ENCODE data around the gene ZNF891.

Gene ZNF891

GRCh38 chr12:133129368-133130037 is 571 bp downstream of the ZNF891 start:
- no peak overlapping the region for H2BK5ac ChIP-seq (ENCODE audit: low read depth, low read length, poor library complexity, severe bottlenecking)
- peak overlapping the region; percentile 73 for H2BK15ac ChIP-seq (ENCODE audit: low read depth, poor library complexity, severe bottlenecking)
- H3K23ac ChIP-seq (ENCODE audit: low read length in 2 of 2), result no peak overlapping the region
- peaks cover 21% of the 10 kb centered on the region for H3K79me1 ChIP-seq (replicated peaks; ENCODE audit: low read length, poor library complexity, severe bottlenecking)
- no peak overlapping the region for H2AK5ac ChIP-seq (ENCODE audit: low read length, severe bottlenecking)
- H3K14ac ChIP-seq (ENCODE audit: low read length in 2 of 2), result peak overlapping the region in 1 of 2 experiments; percentile 37
- peak overlapping the region; percentile 73 to 90 for H3K4me3 ChIP-seq (ENCODE audit: insufficient read depth in 1 of 2, low read depth in 1 of 2, low read length in 2 of 2)
- H3K27ac ChIP-seq (ENCODE audit: low read length, poor library complexity, severe bottlenecking), result peak overlapping the region; percentile 55
- H3K27me3 ChIP-seq (ENCODE audit: control insufficient read depth in 1 of 2, insufficient read depth in 1 of 2, low read length in 2 of 2), result no peaks in the 10 kb centered on the region
- no peaks in the 10 kb centered on the region for H3K4me1 ChIP-seq (ENCODE audit: control insufficient read depth, insufficient read depth, low read depth, low read length)
- no peak for DNase-seq
- H2AFZ ChIP-seq (ENCODE audit: low read depth, low read length), result peak overlapping the region; percentile 49
- peak overlapping the region; percentile 16 for H4K8ac ChIP-seq (ENCODE audit: low read length)
- no peak overlapping the region for H2BK120ac ChIP-seq (ENCODE audit: low read depth, low read length)
- 24% methylated on average over 22 of the region's 26 CpGs for WGBS
- H4K91ac ChIP-seq (ENCODE audit: low read length), result no peak overlapping the region
- peaks cover 17 to 30% of the 10 kb centered on the region in 2 experiments for H3K36me3 ChIP-seq (ENCODE audit: control insufficient read depth in 1 of 2, insufficient read depth in 2 of 2, low read depth in 1 of 2, low read length in 2 of 2)
- H3K18ac ChIP-seq (ENCODE audit: low read depth in 1 of 2, low read length in 2 of 2), result peak overlapping the region; percentile 52 to 71
- peaks cover 58% of the 10 kb centered on the region for H3K9me3 ChIP-seq (ENCODE audit: control insufficient read depth, low read length)
- H3K4me2 ChIP-seq (ENCODE audit: low read length, poor library complexity, severe bottlenecking), result peak overlapping the region; percentile 92
- no peak overlapping the region for H2BK12ac ChIP-seq (ENCODE audit: low read length in 2 of 2)
- H3K9ac ChIP-seq (ENCODE audit: low read length), result peak overlapping the region; percentile 96
- peak overlapping the region; percentile 14 to 39 for H3K4ac ChIP-seq (ENCODE audit: low read depth in 1 of 2, low read length in 2 of 2)

GRCh38 chr12:133124674-133125073 is 5.4 kb downstream of the ZNF891 start:
- Histone ChIP-seq H2BK12ac (ENCODE audit: low read length in 2 of 2) (no peak overlapping the region), H2BK5ac (ENCODE audit: low read depth, low read length, poor library complexity, severe bottlenecking) (no peak overlapping the region), H3K14ac (ENCODE audit: low read length in 2 of 2) (no peak overlapping the region), H3K4ac (ENCODE audit: low read depth in 1 of 2, low read length in 2 of 2) (no peak overlapping the region), H3K23ac (ENCODE audit: low read length in 2 of 2) (no peak overlapping the region), H3K4me2 (ENCODE audit: low read length, poor library complexity, severe bottlenecking) (no peak overlapping the region), H4K8ac (ENCODE audit: low read length) (no peak overlapping the region), H3K9me3 (ENCODE audit: control insufficient read depth, low read length) (peaks cover 88% of the 10 kb centered on the region), H3K27ac (ENCODE audit: low read length, poor library complexity, severe bottlenecking) (no peak overlapping the region), H2AFZ (ENCODE audit: low read depth, low read length) (no peak overlapping the region), H3K9ac (ENCODE audit: low read length) (no peak overlapping the region), H4K91ac (ENCODE audit: low read length) (no peak overlapping the region), H2BK15ac (ENCODE audit: low read depth, poor library complexity, severe bottlenecking) (no peak overlapping the region), H3K4me1 (ENCODE audit: control insufficient read depth, insufficient read depth, low read depth, low read length) (no peaks in the 10 kb centered on the region), H2AK5ac (ENCODE audit: low read length, severe bottlenecking) (no peak overlapping the region), H2BK120ac (ENCODE audit: low read depth, low read length) (no peak overlapping the region), H3K4me3 (ENCODE audit: insufficient read depth in 1 of 2, low read depth in 1 of 2, low read length in 2 of 2) (peak overlapping the region in 1 of 2 experiments; percentile 70), H3K79me1 (replicated peaks; ENCODE audit: low read length, poor library complexity, severe bottlenecking) (peaks cover 22% of the 10 kb centered on the region), H3K27me3 (ENCODE audit: control insufficient read depth in 1 of 2, insufficient read depth in 1 of 2, low read length in 2 of 2) (no peaks in the 10 kb centered on the region), H3K18ac (ENCODE audit: low read depth in 1 of 2, low read length in 2 of 2) (no peak overlapping the region), H3K36me3 (ENCODE audit: control insufficient read depth in 1 of 2, insufficient read depth in 2 of 2, low read depth in 1 of 2, low read length in 2 of 2) (peaks cover 21 to 63% of the 10 kb centered on the region in 2 experiments)
- 100% methylated on average over 1 of the region's 2 CpGs for WGBS
- DNase-seq, result no peak

- no peak overlapping the region for H2AFZ ChIP-seq (ENCODE audit: low read depth, low read length)
- no peak overlapping the region for H3K9ac ChIP-seq (ENCODE audit: low read length)
- H4K8ac ChIP-seq (ENCODE audit: low read length), result no peak overlapping the region
- H3K27ac ChIP-seq (ENCODE audit: low read length, poor library complexity, severe bottlenecking), result no peak overlapping the region
- DNase-seq, result peak; percentile 11
- no peaks in the 10 kb centered on the region for H3K27me3 ChIP-seq (ENCODE audit: control insufficient read depth in 1 of 2, insufficient read depth in 1 of 2, low read length in 2 of 2)
- H2BK15ac ChIP-seq (ENCODE audit: low read depth, poor library complexity, severe bottlenecking), result no peak overlapping the region
- no peak overlapping the region for H3K18ac ChIP-seq (ENCODE audit: low read depth in 1 of 2, low read length in 2 of 2)
- WGBS, result no CpG with 5 or more reads among the region's 3 CpGs
- peaks cover 14% of the 10 kb centered on the region for H3K79me1 ChIP-seq (replicated peaks; ENCODE audit: low read length, poor library complexity, severe bottlenecking)
- H2BK5ac ChIP-seq (ENCODE audit: low read depth, low read length, poor library complexity, severe bottlenecking), result no peak overlapping the region
- H4K91ac ChIP-seq (ENCODE audit: low read length), result no peak overlapping the region
- H3K4me3 ChIP-seq (ENCODE audit: insufficient read depth in 1 of 2, low read depth in 1 of 2, low read length in 2 of 2), result peak overlapping the region in 1 of 2 experiments; percentile 65
- H3K14ac ChIP-seq (ENCODE audit: low read length in 2 of 2), result no peak overlapping the region
- no peak overlapping the region for H2BK12ac ChIP-seq (ENCODE audit: low read length in 2 of 2)
- H2BK120ac ChIP-seq (ENCODE audit: low read depth, low read length), result no peak overlapping the region
- H3K4me1 ChIP-seq (ENCODE audit: control insufficient read depth, insufficient read depth, low read depth, low read length), result no peaks in the 10 kb centered on the region
- H3K4ac ChIP-seq (ENCODE audit: low read depth in 1 of 2, low read length in 2 of 2), result no peak overlapping the region
- H3K9me3 ChIP-seq (ENCODE audit: control insufficient read depth, low read length), result peaks cover 100% of the 10 kb centered on the region
- no peak overlapping the region for H2AK5ac ChIP-seq (ENCODE audit: low read length, severe bottlenecking)
- H3K23ac ChIP-seq (ENCODE audit: low read length in 2 of 2), result no peak overlapping the region
- peaks cover 16 to 64% of the 10 kb centered on the region in 2 experiments for H3K36me3 ChIP-seq (ENCODE audit: control insufficient read depth in 1 of 2, insufficient read depth in 2 of 2, low read depth in 1 of 2, low read length in 2 of 2)
- no peak overlapping the region for H3K4me2 ChIP-seq (ENCODE audit: low read length, poor library complexity, severe bottlenecking)
Observed at GRCh38 chr12:133120385-133121191, 9.5 kb downstream of the ZNF891 start.

GRCh38 chr12:133108150-133108549 is 21.9 kb downstream of the ZNF891 start:
- no peak overlapping the region for H3K27ac ChIP-seq (ENCODE audit: low read length, poor library complexity, severe bottlenecking)
- no peak overlapping the region for H4K91ac ChIP-seq (ENCODE audit: low read length)
- H3K18ac ChIP-seq (ENCODE audit: low read depth in 1 of 2, low read length in 2 of 2), result no peak overlapping the region
- no peak overlapping the region for H2AFZ ChIP-seq (ENCODE audit: low read depth, low read length)
- no peak overlapping the region for H2BK120ac ChIP-seq (ENCODE audit: low read depth, low read length)
- no peak overlapping the region for H2BK5ac ChIP-seq (ENCODE audit: low read depth, low read length, poor library complexity, severe bottlenecking)
- no peaks in the 10 kb centered on the region for H3K27me3 ChIP-seq (ENCODE audit: control insufficient read depth in 1 of 2, insufficient read depth in 1 of 2, low read length in 2 of 2)
- H3K4me2 ChIP-seq (ENCODE audit: low read length, poor library complexity, severe bottlenecking), result no peak overlapping the region
- H3K4me3 ChIP-seq (ENCODE audit: insufficient read depth in 1 of 2, low read depth in 1 of 2, low read length in 2 of 2), result peak overlapping the region in 1 of 2 experiments; percentile 71
- peaks cover 8% of the 10 kb centered on the region for H3K79me1 ChIP-seq (replicated peaks; ENCODE audit: low read length, poor library complexity, severe bottlenecking)
- peaks cover 16 to 55% of the 10 kb centered on the region in 2 experiments for H3K36me3 ChIP-seq (ENCODE audit: control insufficient read depth in 1 of 2, insufficient read depth in 2 of 2, low read depth in 1 of 2, low read length in 2 of 2)
- H3K4me1 ChIP-seq (ENCODE audit: control insufficient read depth, insufficient read depth, low read depth, low read length), result no peaks in the 10 kb centered on the region
- DNase-seq, result no peak
- H3K9ac ChIP-seq (ENCODE audit: low read length), result no peak overlapping the region
- no peak overlapping the region for H3K23ac ChIP-seq (ENCODE audit: low read length in 2 of 2)
- no peak overlapping the region for H2BK12ac ChIP-seq (ENCODE audit: low read length in 2 of 2)
- WGBS, result no CpG with 5 or more reads among the region's 2 CpGs
- no peak overlapping the region for H3K4ac ChIP-seq (ENCODE audit: low read depth in 1 of 2, low read length in 2 of 2)
- H3K14ac ChIP-seq (ENCODE audit: low read length in 2 of 2), result no peak overlapping the region
- H4K8ac ChIP-seq (ENCODE audit: low read length), result no peak overlapping the region
- peaks cover 96% of the 10 kb centered on the region for H3K9me3 ChIP-seq (ENCODE audit: control insufficient read depth, low read length)
- H2BK15ac ChIP-seq (ENCODE audit: low read depth, poor library complexity, severe bottlenecking), result no peak overlapping the region
- H2AK5ac ChIP-seq (ENCODE audit: low read length, severe bottlenecking), result no peak overlapping the region
